Endodermal cell (in vitro differentiated cells): ENCODE results near the gene PC. TPM values are rescaled to one million over a fixed set of nuclear protein-coding genes. Genes with fewer than 3 reads are reported as not detected.
A peak's percentile ranks its signal among the peaks of the same experiment; 100 is the strongest.

Source experiments
- DNase-seq: peaks from one replicate; pipeline ENCODE4 v3.0.0-alpha.2; 2017
- H3K27ac ChIP-seq: 2 replicates; pipeline ENCODE4 v1.5.1; 2013; ENCODE audit warnings: mild to moderate bottlenecking, low read depth, low read length, moderate library complexity
- H3K27me3 ChIP-seq: 2 replicates; pipeline ENCODE4 v1.6.1; 2013; ENCODE audit warnings: mild to moderate bottlenecking, low read length, moderate library complexity; ENCODE audit not compliant: insufficient read depth, control insufficient read depth, poor library complexity, severe bottlenecking
- H3K36me3 ChIP-seq: 2 replicates; pipeline ENCODE4 v1.7.0; 2013; ENCODE audit warnings: mild to moderate bottlenecking, low read length, moderate library complexity; ENCODE audit not compliant: control insufficient read depth, insufficient read depth
- H3K4me1 ChIP-seq: one replicate; pipeline ENCODE4 v1.7.0; 2013; ENCODE audit warnings: low read length; ENCODE audit not compliant: control insufficient read depth, insufficient read depth
- H3K4me3 ChIP-seq: 2 replicates; pipeline ENCODE4 v1.5.1; 2013; ENCODE audit warnings: mild to moderate bottlenecking, low read length, moderate library complexity
- H3K9ac ChIP-seq: 2 replicates; pipeline ENCODE4 v1.6.1; 2013; ENCODE audit warnings: mild to moderate bottlenecking, low read length, moderate library complexity; ENCODE audit not compliant: poor library complexity, severe bottlenecking; ENCODE audit errors: extremely low read depth
- H3K9me3 ChIP-seq: 2 replicates; pipeline ENCODE4 v1.6.1; 2013; ENCODE audit warnings: mild to moderate bottlenecking, low read length, moderate library complexity; ENCODE audit not compliant: control insufficient read depth
- H3K27ac Mint-ChIP-seq: 2 replicates; pipeline ENCODE4 v1.8.0; 2020; ENCODE audit warnings: mixed read lengths
- H3K27me3 Mint-ChIP-seq: 2 replicates; pipeline ENCODE4 v1.8.0; 2021; ENCODE audit warnings: mild to moderate bottlenecking, mixed read lengths; ENCODE audit not compliant: insufficient read depth
- H3K36me3 Mint-ChIP-seq: 2 replicates; pipeline ENCODE4 v1.8.0; 2020; ENCODE audit warnings: low read depth, mixed read lengths
- H3K4me1 Mint-ChIP-seq: 2 replicates; pipeline ENCODE4 v1.8.0; 2020; ENCODE audit warnings: mixed read lengths
- H3K4me3 Mint-ChIP-seq: 2 replicates; pipeline ENCODE4 v1.8.0; 2020; ENCODE audit warnings: mild to moderate bottlenecking, moderate library complexity, mixed read lengths
- H3K9me3 Mint-ChIP-seq: 2 replicates; pipeline ENCODE4 v1.8.0; 2020; ENCODE audit warnings: mild to moderate bottlenecking, mixed read lengths
- WGBS, 2 experiments: methylation state at CpG; one replicate each; pipeline versions ENCODE4 v1.1.5 to v1.1.7; 2013; ENCODE audit warnings: missing lambda C conversion rate in 2 of 2, mixed read lengths in 1 of 2; ENCODE audit not compliant: insufficient coverage in 1 of 2, insufficient read length in 1 of 2; 5-methylcytosine and 5-hydroxymethylcytosine counted together
- total RNA-seq, 2 donors: library from RNA; stranded (reverse); fragmentation: NEBNext Ultra II Directional in 1 of 2; extraction: Animal tissue kit (Norgen Biotek cat#: 25700) in 1 of 2; gene quantifications; 2 replicates in 1 of 2; 3 replicates in 1 of 2; pipeline ENCODE4 v1.2.1, GENCODE V29; 2021
- TF ChIP-seq, protein P1 (sequence below): fragments of 200-600 bp; sonication (generic); conservative IDR thresholded peaks from 2 replicates; pipeline ENCODE4 v1.5.0; 2021; ENCODE audit warnings: antibody characterized with exemption, mild to moderate bottlenecking

PC gene
- total RNA-seq, 2 donors from 2014 or later, result 21.9 to 24.4 TPM

DNA sequence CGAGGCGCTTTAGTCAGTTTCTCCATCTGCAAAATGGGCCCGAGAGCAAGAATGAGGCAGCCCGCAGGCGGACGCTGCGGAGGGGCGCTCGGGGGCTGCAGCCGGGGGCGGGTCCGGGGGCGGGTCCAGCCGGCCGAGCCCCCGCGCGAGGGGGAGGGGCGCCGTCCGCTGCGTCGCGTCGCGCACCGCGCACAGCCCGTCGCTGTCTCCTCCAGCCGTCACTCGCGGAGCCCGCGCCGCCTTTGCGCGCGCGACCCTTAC is 282 bp downstream of the PC start:
- no peaks in the 10 kb centered on the region for H3K36me3 Mint-ChIP-seq
- H3K4me1 ChIP-seq, result no peaks in the 10 kb centered on the region
- H3K4me3 ChIP-seq, result peak overlapping the region; percentile 84
- peaks cover 8% of the 10 kb centered on the region for H3K27me3 ChIP-seq
- H3K9me3 Mint-ChIP-seq, result peaks cover 7% of the 10 kb centered on the region
- peak overlapping the region; percentile 86 for H3K27ac Mint-ChIP-seq
- H3K27ac ChIP-seq, result peak overlapping the region; percentile 70
- no peaks in the 10 kb centered on the region for H3K9me3 ChIP-seq
- WGBS, 2 experiments, result 0 to 1% methylated on average over 7 to 40 of the region's 40 CpGs
- peak overlapping the region; percentile 67 for H3K4me3 Mint-ChIP-seq
- no peaks in the 10 kb centered on the region for H3K36me3 ChIP-seq
- peaks cover 14% of the 10 kb centered on the region for H3K4me1 Mint-ChIP-seq
- peak overlapping the region; percentile 55 for H3K9ac ChIP-seq
- no peak for DNase-seq
- TF ChIP-seq, protein P1, sequence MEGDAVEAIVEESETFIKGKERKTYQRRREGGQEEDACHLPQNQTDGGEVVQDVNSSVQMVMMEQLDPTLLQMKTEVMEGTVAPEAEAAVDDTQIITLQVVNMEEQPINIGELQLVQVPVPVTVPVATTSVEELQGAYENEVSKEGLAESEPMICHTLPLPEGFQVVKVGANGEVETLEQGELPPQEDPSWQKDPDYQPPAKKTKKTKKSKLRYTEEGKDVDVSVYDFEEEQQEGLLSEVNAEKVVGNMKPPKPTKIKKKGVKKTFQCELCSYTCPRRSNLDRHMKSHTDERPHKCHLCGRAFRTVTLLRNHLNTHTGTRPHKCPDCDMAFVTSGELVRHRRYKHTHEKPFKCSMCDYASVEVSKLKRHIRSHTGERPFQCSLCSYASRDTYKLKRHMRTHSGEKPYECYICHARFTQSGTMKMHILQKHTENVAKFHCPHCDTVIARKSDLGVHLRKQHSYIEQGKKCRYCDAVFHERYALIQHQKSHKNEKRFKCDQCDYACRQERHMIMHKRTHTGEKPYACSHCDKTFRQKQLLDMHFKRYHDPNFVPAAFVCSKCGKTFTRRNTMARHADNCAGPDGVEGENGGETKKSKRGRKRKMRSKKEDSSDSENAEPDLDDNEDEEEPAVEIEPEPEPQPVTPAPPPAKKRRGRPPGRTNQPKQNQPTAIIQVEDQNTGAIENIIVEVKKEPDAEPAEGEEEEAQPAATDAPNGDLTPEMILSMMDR, result no peak
- peaks cover 17% of the 10 kb centered on the region for H3K27me3 Mint-ChIP-seq

DNA sequence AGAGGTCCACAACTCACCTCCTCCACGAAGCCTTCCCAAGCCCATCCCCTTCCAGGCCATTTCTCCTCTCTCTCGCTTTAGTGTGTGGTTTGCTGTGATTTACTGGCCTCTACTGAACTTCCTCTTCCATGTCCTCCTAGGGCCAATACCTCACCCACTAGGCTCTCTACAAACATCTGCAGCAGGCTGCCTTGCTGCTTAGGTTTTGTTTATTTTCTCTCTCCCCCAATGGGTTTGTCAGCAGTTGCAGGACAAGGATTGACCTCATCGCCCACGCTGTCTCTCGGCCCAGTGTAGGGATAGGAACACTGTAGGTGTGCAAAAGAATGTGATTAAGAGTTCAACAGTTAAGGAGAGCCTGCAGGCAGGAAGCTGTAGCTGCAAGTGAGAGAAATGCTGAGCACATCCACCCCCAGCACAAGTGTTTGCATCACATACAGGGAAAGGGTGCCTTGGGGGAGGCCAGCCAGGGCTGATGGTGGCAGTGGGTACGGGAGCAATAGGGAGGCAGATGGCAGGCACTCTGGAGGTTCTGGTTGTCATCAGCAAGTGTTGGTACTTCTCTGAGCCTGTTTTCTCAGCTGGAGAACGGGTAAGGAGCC is 1.4 kb downstream of the PC start:
- H3K27ac ChIP-seq, result no peak overlapping the region
- H3K36me3 ChIP-seq, result no peaks in the 10 kb centered on the region
- TF ChIP-seq, protein P1, result peak; percentile 57
- no peaks in the 10 kb centered on the region for H3K36me3 Mint-ChIP-seq
- H3K4me3 Mint-ChIP-seq, result peak overlapping the region; percentile 67
- H3K9me3 ChIP-seq, result no peaks in the 10 kb centered on the region
- peaks cover 7% of the 10 kb centered on the region for H3K9me3 Mint-ChIP-seq
- H3K4me1 ChIP-seq, result no peaks in the 10 kb centered on the region
- H3K27ac Mint-ChIP-seq, result peak overlapping the region; percentile 86
- H3K4me1 Mint-ChIP-seq, result peaks cover 14% of the 10 kb centered on the region
- no peak overlapping the region for H3K9ac ChIP-seq
- 84 to 86% methylated on average over 6 to 7 of the region's 7 CpGs for WGBS, 2 experiments
- DNase-seq, result peak; percentile 77
- peaks cover 8% of the 10 kb centered on the region for H3K27me3 ChIP-seq
- peaks cover 17% of the 10 kb centered on the region for H3K27me3 Mint-ChIP-seq
- no peak overlapping the region for H3K4me3 ChIP-seq

DNA sequence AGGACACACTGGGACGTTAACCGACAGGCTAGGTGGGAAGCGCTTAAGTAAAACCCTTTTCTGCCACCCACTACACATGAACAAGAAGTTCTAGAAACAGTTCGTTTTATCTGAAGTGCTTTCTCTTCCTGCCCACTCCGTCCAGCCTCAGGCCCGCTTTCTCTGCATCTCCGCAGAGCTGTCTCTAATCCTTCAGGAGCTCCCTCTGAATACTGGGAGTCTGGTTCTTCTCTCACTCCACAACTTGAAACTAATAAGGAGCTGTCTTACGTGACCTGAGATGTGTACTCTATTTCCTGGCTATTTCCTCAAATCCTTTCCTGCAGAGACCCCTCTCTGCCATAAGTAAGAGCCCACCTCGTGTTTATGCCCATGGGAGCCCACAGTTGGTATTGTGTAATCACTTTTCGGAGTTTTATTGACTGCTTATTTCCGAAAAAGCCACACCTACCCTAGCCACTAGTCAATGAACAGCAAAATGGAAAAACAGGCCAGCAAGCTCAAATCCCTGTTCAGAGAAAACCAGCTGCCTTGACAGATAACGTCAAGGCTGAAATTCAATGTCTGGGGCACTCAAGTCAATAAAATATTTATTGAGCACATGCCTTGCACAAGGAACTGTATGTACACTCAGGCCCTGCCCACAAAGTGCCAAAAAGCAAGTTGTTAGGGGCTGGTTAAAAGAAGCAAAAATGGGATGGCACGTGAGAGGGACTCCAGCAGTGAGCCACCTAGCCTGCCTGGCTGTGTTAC is 4.9 kb downstream of the PC start:
- H3K4me1 Mint-ChIP-seq, result peaks cover 11% of the 10 kb centered on the region

More for the DNA sequence above, 4.9 kb downstream of the PC start:
- H3K4me3 Mint-ChIP-seq, result no peak overlapping the region
- H3K9me3 Mint-ChIP-seq, result no peaks in the 10 kb centered on the region
- no peak overlapping the region for H3K27ac Mint-ChIP-seq
- WGBS, 2 experiments, result 92 to 93% methylated on average over 11 to 13 of the region's 13 CpGs
- Histone ChIP-seq H3K4me1 (no peaks in the 10 kb centered on the region), H3K27ac (no peak overlapping the region), H3K4me3 (no peak overlapping the region), H3K9ac (no peak overlapping the region), H3K36me3 (no peaks in the 10 kb centered on the region), H3K9me3 (no peaks in the 10 kb centered on the region), H3K27me3 (no peaks in the 10 kb centered on the region)
- TF ChIP-seq, protein P1, result no peak
- DNase-seq, result no peak
- no peaks in the 10 kb centered on the region for H3K27me3 Mint-ChIP-seq
- H3K36me3 Mint-ChIP-seq, result no peaks in the 10 kb centered on the region
